Activated B cell treated with CpG ODN at 0.5 μM for 24 hours (primary cell): Measurements from ENCODE around the gene SUSD2. TPM values are rescaled to one million over a fixed set of nuclear protein-coding genes. Genes with fewer than 3 reads are reported as not detected.
"Not testable (repeated sequence)": the region's sequence is repeated elsewhere in the genome, so short reads cannot be mapped to it uniquely, and the experiment has no call there.

Experiments used
- ATAC-seq: fragments of 200-7000 bp; cut with Tn5 transposase; one replicate; pipeline ENCODE4 v1.10.0; 2021; ENCODE audit warnings: low read depth, mild to moderate bottlenecking, moderate library complexity
- CTCF ChIA-PET: fragments of 350-600 bp; sonication (Branson Sonifier 250); formaldehyde crosslinking; loops from one replicate; lab custom pipeline; 2021; ENCODE audit warnings: antibody characterized with exemption; lab: Charles Lee
- POLR2A ChIA-PET: fragments of 350-600 bp; sonication (Branson Sonifier 250); formaldehyde crosslinking; loops from one replicate; lab custom pipeline; 2021; ENCODE audit warnings: antibody characterized with exemption; lab: Charles Lee
- DNase-seq: peaks from one replicate; pipeline ENCODE4 v3.0.0; 2022
- H3K27ac Mint-ChIP-seq: one replicate; pipeline ENCODE4 v1.8.0; 2020; ENCODE audit warnings: mixed read lengths
- H3K27me3 Mint-ChIP-seq: one replicate; pipeline ENCODE4 v1.8.0; 2021; ENCODE audit warnings: mixed read lengths
- H3K36me3 Mint-ChIP-seq: one replicate; pipeline ENCODE4 v1.8.0; 2021; ENCODE audit warnings: low read depth, mixed read lengths
- H3K4me1 Mint-ChIP-seq: one replicate; pipeline ENCODE4 v1.8.0; 2021; ENCODE audit warnings: mixed read lengths
- H3K4me3 Mint-ChIP-seq: one replicate; pipeline ENCODE4 v1.8.0; 2020; ENCODE audit warnings: mild to moderate bottlenecking, mixed read lengths
- H3K9me3 Mint-ChIP-seq: one replicate; pipeline ENCODE4 v1.8.0; 2020; ENCODE audit warnings: mixed read lengths
- CTCF ChIP-seq: fragments of 200-600 bp; IDR thresholded peaks from one replicate; pipeline ENCODE4 v1.8.0; 2022; ENCODE audit warnings: antibody characterized with exemption, mild to moderate bottlenecking
- intact Hi-C: fragments of 100-400 bp; cut with micrococcal nuclease; formaldehyde crosslinking; loops from one replicate; pipeline ENCODE4 v1.15.1; 2024
- total RNA-seq: library from RNA; stranded (reverse); gene quantifications from 2 replicates; pipeline ENCODE4 v1.2.3, GENCODE V29; 2022

SUSD2 gene
- total RNA-seq, 1 donor from 2014 or later = 0.93 TPM

GRCh38 chr22:24236656-24237055 lies 55.4 kb downstream of the SUSD2 start:
- ChIA-PET POLR2A (no interaction called here), CTCF (no interaction called here)
- H3K9me3 Mint-ChIP-seq = no peaks in the 10 kb centered on the region
- DNase-seq (no peak), ATAC-seq (no peak)
- no peaks in the 10 kb centered on the region for H3K27me3 Mint-ChIP-seq
- H3K4me3 Mint-ChIP-seq = no peak overlapping the region
- H3K36me3 Mint-ChIP-seq = no peaks in the 10 kb centered on the region
- intact Hi-C loops = no loop called here
- H3K27ac Mint-ChIP-seq = no peak overlapping the region
- TF ChIP-seq CTCF = no peak
- H3K4me1 Mint-ChIP-seq = peaks cover 2% of the 10 kb centered on the region

GRCh38 chr22:24238101-24238694 lies 56.9 kb downstream of the SUSD2 start:
- CTCF ChIA-PET, H3K27me3 Mint-ChIP-seq, H3K27ac Mint-ChIP-seq, H3K36me3 Mint-ChIP-seq, intact Hi-C loops, H3K4me3 Mint-ChIP-seq, H3K9me3 Mint-ChIP-seq, ATAC-seq, POLR2A ChIA-PET, DNase-seq: not testable (repeated sequence)
- peaks cover 15% of the 10 kb centered on the region for H3K4me1 Mint-ChIP-seq

Other genes with a start within 250 kb of the SUSD2 start
- not detected in 2 replicates for gene GSTT2B, start 220.3 kb upstream of the SUSD2 start, total RNA-seq
- gene DDTL, start 214.6 kb upstream of the SUSD2 start, total RNA-seq = 2.4 and 3.1 TPM in 2 replicates
- gene DDT, start 207.0 kb upstream of the SUSD2 start, total RNA-seq = 107 and 113 TPM in 2 replicates
- gene GSTT2, start 201.4 kb upstream of the SUSD2 start, total RNA-seq = not detected in 2 replicates
- gene GSTT4, start 176.0 kb upstream of the SUSD2 start, total RNA-seq = not detected in 2 replicates
- 56.9 and 65.4 TPM in 2 replicates for gene CABIN1, start 170.2 kb upstream of the SUSD2 start, total RNA-seq
- gene GGT5, start 63.6 kb downstream of the SUSD2 start, total RNA-seq = not detected in 2 replicates
- gene SPECC1L, start 89.3 kb downstream of the SUSD2 start, total RNA-seq = 59.0 and 64.5 TPM in 2 replicates
- gene ADORA2A, start 246.1 kb downstream of the SUSD2 start, total RNA-seq = 35.7 and 35.8 TPM in 2 replicates